ENCODE measurements around the gene GIPC2.
A peak's percentile ranks its signal among the peaks of the same experiment; 100 is the strongest.
"Not testable (repeated sequence)": the region's sequence is repeated elsewhere in the genome, so short reads cannot be mapped to it uniquely, and the experiment has no call there.

GIPC2 gene

DNA sequence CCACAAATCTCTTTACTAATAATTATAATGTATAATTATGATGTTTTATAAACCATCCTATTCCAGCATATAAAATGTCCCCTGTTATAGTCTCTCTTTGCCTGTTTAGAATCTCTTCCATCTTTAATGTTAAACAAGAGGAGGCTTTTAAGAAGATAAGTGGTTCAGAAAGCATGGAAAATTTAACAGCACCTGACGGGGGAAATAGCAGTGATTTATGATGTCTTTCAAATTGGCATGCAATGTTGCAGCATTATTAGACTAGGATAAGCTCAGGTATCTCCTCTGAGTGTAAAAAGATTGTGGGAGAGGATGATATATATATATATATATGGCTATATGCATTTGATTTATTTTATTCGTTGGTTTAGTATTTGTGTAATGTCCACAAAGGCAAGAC is 24.4 kb downstream of the GIPC2 start:
- DNase-seq, result peak; percentile 64

DNA sequence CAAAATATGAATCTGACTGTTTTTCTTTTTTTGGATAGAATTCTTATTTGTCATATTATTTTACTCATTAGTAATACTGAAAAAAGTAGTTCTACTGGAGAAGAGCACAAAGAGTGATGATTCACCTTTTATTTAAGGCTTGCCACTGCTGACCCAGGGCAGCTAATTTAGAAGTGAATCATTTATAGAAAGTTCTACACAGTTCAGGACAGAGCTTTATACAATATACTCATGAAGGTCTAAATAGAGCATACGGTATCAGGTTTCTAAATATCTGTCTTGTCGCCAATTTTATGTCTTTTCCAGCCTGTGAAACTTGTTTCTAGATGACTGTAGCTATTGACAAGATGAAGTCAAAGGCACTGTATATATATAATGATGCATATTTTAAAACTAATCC is 25.0 kb downstream of the GIPC2 start:
- no peak for DNase-seq

DNA sequence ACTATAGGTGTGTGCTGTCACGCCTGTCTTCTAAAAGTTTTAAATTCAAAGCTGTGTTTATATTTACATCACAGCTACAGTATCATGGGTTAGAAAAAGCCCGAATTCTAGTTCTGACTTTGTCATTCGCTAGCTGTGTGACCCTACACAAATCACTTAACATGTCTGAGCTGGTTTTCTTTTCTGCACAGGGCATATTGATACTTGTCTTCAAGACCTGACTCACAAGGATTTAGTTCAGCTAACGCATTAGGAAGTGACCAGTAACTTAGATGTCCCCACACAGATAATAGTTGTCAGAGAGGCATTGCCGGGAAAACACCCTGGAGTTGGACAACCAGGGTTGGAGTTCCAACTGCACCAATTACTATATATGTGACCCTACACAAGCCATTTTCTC is 25.9 kb downstream of the GIPC2 start:
- DNase-seq, result no peak

DNA sequence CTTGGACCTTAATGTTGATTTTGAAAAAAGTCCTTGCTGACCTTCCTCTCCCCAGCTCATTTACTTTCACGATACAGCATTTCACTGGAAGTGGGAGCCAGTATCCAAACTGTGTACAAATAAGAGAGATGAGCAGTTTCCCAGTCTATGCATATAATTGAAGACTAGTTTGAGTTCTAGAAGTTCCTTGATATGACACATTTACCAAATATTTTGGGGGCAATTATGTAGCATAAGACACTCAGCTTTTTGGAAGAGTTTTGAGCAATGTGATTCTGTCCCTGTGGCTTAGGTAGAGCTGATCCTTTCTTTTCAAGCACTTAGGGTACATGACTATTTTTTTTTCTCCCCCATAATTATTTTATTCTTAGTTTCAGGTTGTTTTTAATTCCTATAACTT is 26.4 kb downstream of the GIPC2 start:
- no peak for DNase-seq

DNA sequence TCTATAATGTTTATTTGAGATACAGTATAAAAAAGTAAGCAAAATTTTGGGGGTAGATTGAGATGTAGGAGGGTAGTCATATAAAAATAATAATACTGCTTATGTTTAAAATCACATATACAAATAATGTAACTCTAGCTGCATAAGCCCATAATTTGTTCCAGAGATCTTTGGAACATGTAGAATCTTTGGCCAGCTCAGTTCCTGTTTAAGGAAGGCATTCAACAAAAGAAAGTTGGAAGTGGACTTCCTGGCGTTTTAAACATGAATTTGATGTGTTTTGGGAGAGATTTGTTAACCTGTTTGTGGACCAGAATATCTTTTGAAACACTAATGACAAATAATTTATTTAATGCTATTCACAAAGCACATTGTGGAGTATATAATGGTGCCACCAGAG is 27.7 kb downstream of the GIPC2 start:
- DNase-seq, result no peak

DNA sequence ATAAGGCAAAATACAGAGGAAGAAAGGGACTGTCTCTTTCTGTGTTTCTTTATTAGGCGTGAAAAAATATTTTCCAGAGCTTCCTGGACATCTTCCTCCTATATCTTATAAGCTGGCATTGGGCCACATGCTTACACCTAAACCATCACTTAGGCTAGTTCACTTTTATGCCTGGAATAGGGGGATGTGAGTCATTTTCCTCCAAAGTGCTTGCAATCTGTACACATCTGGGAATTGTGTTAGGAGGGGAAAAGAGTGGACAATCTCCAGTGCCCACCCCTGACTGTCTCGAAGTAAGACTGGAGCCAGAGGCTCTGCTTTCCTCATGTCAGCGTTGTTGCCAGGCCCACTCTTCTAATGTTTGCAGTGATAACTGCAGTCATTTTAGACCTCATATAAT is 29.9 kb downstream of the GIPC2 start:
- DNase-seq, result no peak

DNA sequence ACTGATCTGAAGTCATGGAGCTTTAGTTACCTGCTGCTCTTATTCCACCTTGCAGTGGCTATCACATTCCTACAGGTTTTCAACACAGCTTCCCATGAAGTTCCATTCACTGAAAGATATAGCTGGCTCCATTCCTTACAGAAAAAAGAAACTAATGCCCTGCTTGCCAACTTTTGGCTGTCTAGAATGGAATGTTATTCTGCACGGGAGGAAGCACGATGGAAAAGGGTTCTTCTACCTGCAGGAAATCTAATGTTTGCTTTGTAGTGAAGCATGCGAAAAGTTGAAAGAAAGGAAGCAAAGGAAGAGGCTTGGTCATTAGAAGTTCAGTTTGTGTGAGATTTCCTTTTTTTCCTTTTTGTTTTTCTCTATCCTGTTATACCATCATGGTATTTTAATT is 32.6 kb downstream of the GIPC2 start:
- DNase-seq, result no peak

DNA sequence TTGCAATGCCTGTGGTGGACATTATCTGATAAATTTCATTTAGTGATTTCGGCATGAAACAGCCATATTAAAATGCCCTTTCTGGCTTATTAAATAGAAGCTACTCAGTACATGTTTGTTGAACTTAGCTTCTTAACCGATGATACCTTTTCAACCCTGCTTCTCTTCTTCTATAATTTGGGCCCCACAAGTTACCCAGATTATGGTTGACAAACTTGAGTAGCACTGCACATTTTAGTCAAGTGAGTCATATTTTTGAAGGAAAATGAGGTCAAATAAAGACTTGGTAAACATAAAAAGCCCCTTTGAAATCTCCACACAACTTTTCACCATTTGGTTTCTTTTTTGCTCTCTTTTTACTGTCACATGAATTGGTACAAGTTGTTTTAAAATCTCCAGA is 33.8 kb downstream of the GIPC2 start:
- DNase-seq, result no peak

DNA sequence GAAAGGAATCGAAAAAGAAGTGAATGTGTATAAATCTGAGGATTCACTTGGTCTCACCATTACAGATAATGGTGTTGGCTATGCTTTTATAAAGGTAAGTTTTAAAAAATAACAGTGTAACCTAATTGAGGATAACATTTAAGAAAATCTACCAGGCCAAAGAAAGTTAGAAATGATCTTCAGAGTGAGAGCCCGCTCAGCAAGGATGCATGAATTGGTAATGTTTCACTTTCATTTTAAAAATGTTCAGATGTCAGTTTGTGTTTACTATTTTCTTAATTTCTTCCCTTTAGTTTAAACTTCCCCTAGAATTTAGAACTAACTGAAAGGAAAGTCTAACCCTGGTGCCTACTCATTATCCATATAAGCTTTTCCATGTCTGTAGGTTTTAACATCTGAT is 35.0 kb downstream of the GIPC2 start:
- DNase-seq, result no peak

DNA sequence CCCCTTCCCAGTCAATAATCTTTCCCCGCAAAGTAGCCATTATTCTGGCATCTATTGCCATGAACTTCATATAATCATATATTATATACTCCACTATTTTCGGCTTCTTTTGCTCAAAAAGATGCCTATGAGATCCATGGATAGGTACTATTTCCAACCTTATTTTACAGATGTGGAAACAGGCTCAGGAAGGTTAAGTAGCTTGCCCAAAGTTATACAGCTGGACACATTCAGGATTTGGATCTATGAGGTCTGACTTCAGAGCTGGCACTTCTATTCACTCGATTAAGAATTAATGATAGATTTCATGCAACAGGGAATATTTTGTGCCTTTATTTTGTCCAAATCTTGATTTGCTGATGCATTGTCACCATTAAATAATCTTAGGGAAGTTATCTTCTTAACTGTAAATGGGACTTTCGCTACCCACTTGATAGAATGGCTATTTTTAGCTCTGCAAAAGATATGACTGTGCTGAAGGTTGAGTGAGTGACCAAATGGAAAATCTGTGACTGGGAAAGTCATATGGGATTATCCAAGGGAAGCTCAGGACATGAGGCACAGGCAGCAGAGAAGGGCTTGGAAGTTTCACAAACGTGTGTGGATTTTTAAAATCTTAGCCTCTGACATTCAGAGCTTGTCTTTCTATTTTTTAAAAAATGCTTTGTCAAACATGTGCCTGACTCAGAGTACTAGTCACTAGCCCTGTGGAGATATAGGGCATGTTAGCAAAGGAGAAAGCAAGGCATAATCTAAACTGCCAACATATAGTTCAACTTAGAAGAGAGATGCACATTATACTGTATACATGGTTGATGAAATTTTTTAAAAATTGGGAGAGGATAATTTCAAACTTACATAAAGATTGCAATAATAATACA is 36.5 kb downstream of the GIPC2 start:
- no peak for DNase-seq

DNA sequence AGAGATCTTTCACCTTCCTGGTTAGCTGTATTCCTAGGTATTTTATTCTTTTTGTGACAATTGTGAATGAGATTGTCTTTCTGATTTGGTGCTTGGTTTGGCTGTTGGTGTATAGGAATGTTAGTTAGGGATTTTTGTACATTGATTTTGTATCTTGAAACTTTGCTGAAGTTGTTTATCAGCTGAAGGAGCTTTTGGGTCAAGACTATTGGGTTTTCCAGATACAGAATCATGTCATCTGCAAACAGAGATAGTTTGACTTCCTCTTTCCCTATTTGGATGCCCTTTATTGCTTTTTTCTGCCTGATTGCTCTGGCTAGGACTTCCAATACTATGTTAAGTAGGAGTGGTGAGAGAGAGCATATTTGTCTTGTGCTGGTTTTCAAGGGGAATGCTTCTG is 38.9 kb downstream of the GIPC2 start:
- DNase-seq, result not testable (repeated sequence)

DNA sequence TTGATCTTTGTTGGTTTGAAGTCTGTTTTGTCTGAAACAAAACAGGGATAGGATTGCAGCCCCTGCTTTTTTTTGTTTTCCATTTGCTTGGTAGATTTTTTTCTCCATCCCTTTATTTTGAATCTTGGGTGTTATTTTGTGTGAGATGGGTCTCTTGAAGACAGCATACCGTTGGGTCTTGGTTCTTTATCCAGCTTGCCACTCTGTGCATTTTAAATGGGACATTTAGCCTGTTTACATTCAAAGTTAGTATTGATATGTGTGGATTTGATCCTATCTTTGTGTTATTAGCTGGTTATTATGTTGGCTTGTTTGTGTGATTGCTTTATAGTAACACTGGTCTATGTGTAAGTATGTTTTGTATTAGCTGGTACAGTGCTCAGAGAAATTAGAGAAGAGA is 40.9 kb downstream of the GIPC2 start:
- no peak for DNase-seq

DNA sequence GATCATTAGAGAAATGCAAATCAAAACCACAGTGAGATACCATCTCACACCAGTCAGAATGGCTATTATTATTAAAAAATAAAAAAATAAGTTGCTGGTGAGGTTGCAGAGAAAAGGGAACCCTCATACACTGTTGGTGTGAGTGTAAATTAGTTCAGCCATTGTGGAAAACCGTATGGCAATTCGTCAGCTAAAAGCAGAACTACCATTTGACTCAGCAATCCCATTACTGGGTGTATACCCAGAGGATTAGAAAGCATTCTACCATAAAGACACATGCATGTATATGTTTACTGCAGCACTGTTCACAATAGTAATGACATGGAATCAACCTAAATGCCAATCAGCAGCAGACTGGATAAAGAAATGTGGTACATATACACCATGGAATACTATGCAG is 42.2 kb downstream of the GIPC2 start:
- DNase-seq, result no peak

DNA sequence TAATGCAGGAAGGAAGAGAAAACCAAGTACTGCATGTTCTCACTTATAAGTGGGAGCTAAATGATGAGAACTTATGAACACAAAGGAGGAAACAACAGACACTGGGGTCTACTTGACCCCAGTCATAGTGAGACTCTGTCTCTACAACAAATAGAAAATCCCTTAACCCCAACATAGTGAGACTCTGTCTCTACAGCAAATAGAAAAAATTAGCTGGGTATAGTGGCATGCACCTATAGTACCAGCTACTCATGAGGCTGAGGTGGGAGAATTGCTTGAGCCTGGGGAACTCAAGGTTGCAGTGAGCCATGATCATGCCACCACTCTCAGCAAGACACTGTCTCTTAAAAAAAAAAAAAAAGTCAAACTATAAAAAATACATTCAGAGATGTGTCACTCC is 42.7 kb downstream of the GIPC2 start:
- DNase-seq, result no peak

DNA sequence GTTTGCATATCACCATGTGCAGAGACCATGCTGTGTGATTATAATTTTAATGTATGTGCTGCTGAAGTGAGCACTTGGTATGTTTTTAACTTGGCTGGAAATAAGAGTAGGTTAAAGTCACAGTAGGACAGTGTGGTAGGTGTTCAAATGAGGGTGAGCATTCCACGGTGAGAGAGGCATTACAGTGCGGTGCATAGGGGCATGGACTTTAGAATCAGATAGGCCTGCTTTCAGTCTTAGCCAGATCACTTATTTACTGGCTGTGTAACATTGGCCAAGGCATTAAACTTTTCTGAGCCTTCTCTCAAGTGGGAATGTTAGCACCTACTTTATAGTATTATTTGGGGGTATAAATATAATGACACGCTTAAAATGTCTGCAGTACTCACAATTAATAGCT is 43.2 kb downstream of the GIPC2 start:
- no peak for DNase-seq

DNA sequence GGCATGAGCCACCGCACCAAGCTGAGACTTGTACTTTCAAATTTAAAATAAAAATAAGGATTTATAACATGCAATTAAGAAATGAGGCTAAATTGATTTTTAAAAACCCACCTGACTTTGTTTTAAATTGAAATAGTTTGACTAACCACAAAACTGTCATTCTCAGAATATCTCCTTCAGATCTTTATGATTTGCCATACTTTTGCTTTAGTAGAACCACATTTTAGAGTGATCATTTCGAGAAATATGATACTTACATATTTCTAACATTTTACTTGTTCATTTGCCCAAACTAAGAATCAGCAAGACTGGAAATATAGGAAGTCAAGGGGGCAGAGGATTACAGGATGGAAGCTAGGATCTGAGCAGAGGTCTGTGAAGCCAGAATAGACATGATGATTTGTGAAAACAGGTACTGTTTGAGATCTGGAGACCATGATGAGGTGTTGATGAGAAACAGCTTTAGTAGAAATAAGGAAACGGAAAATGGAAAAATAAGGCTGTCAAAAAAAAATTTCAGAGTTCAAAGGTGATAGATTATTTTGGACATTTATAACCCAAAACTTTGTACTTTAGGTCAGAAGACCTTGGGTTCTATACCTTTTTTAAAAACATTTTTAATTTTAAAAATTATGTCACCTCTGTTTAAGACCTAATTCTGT is 44.8 kb downstream of the GIPC2 start:
- no peak for DNase-seq

DNA sequence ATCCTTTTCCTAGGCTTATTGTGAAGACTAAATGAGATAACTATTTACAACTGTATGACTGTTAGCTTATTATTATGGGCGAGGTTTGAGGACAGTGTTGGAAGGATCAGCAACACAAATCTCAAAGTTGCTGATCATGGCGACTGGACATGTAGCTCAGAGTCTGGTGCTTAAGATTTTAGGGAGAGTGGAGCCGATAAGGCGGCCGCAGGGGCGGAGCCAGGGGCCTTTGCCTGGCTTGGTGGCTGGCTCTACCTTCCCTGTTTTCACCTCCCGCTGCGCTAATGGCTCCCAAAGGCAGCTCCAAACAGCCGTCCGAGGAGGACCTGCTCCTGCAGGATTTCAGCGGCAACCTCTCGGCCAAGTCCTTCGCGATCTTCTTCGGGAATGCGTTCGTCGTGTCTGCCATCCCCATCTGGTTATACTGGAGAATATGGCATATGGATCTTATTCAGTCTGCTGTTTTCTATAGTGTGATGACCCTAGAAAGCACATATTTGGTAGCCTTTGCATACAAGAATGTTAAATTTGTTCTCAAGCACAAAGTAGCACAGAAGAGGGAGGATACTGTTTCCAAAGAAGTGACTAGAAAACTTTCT is 45.5 kb downstream of the GIPC2 start:
- DNase-seq, result no peak

DNA sequence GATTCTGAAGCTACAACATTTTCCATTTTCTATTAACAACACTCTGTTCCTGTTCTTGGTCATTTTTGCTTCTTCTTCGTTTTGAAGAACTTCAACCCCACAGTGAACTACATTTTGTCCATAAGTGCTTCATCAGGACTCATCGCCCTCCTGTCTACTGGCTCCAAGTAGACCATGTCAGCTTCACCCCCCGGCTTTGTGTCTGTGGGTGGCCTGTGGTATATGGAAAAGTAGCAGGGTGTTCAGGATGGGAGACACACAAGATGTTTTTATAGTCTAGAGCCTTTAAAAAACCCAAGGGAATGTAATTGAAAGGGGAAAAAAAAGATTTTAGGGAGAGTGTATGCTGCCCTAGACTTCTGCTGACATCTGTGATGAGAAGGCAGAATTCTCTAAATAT is 46.1 kb downstream of the GIPC2 start:
- DNase-seq, result no peak

DNA sequence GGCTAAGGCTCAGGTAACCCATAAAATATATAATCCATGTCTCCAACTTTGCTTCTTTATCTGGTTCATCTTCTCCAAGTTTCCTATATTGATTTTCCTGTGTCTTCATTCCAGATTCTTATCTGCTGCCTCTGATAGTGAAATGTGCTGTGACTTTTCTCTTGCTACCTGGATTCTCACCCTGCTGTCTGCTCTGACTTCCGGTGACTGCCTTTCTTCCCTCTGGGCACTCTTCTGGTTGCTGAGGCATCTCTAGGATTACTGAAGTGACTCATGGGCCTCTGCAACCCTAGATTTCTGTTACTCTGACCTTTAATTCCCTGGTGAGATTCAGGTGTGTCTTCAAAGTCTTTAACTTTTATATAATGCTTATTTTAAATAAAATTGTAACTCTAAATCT is 46.9 kb downstream of the GIPC2 start:
- DNase-seq, result no peak

DNA sequence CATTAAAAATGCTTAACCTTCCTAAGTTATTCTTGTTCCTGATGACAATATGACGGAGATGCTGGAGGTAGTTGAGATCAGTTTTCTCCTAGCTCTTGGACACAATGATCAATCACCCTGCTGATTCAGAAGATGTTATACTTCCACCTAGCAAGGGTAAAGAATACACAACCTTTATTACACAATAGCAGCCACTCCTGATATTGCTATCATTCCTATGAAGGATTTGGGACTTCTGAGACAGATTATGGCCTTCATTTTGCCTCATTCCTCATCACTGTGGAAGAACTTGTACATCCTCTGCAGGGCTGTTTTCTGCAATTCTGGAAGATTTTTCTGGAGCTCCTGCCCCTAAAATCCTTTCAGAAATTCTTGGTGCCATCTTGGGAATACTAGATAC is 47.8 kb downstream of the GIPC2 start:
- no peak for DNase-seq

DNA sequence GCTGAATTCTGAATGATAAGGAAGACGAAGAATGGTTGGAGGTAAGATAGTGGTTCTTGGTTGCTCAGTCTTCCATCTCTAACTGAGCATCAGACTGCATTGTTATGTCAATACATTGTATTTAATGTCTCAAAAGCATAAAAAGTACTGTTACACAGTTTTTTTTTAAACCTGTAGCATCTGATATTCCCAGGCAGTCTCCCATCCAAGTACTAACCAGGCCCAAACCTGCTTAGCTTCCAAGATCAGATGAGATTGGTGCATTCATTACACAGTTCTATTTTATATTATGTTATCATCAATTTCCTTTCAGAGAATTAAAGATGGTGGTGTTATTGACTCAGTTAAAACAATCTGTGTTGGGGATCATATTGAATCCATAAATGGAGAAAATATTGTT is 48.9 kb downstream of the GIPC2 start:
- no peak for DNase-seq

DNA sequence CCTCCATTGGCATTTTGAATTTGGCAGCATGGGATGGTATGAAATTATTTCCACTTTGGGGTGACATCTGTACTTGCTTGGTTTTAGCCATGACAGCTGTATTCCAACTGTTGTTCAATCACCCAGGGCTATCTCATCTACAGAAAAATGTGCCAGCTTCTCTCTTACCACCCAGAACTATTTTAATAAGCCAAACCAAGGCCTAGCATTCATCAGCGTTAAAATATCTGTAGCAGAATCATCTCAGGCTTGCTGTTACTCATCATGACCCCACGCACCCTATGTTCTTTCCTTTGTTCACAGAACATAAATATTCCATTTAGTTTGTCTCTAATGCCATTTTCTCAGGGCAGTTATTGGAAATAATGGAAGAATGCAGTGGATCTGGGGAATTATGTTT is 49.8 kb downstream of the GIPC2 start:
- no peak for DNase-seq

DNA sequence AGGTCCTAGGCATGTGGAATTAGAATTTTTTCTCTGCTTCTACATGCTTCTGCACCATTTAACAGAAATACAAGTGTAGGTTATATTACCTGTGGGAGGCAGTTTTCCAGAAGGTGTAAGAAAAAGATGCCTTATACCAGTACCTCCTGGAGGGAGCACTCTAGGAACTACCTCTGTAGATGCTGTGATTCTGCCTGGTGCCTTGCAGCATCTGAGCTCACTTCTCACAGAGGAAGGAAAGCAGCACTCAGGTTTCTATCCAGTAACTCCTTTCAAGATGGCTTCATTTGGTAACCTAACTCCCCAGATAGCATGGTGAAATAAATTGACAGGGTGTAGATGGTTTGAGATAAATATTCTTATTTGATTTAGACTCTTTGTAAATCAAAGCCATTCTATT is 50.3 kb downstream of the GIPC2 start:
- no peak for DNase-seq

DNA sequence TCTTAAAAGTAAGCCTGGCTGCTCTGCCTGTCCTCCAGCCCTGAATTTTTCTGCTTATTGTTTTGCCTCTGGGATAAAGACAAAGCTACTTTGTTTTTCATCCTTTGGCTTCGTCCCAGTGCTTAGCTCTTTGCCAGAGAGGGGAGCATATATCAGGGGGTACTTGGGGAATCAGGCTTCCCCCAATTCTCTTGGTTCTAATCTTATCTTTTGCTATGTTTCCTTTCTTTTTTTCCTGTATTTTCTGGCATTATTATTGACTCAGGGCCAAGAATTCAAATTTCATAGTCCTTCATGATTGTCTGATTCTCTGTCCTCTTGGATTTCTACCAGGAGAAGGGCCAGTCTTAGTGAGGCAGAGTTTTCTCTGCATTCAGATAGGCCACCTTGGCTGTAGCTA is 51.2 kb downstream of the GIPC2 start:
- DNase-seq, result no peak

Data from NCI-H1417 treated with DMSO at 0.1 percent for 48 hours (cell line).